Dermis microvascular lymphatic vessel endothelial cell (primary cell): ENCODE measurements around the gene TIGD1. TPM values are rescaled to one million over a fixed set of nuclear protein-coding genes. Genes with fewer than 3 reads are reported as not detected.

Experiments
- DNase-seq, 2 donors: peaks; one replicate each; pipeline versions ENCODE4 v3.0.0 to v3.0.0-alpha.2; 2010; ENCODE audit warnings: low read depth in 2 of 2
- total RNA-seq: library from RNA; depleted of rRNA; stranded (reverse); fragments of >200 nt; gene quantifications from 2 replicates; pipeline ENCODE4 v1.2.1, GENCODE V29; 2014

TIGD1 gene
- total RNA-seq, 1 donor from 2014 or later, result 1.7 TPM

GRCh38 chr2:232501794-232502390 is 48.5 kb downstream of the TIGD1 start:
- DNase-seq, result no peak

GRCh38 chr2:232501331-232501771 is 49.0 kb downstream of the TIGD1 start:
- DNase-seq, result no peak

- no peak for DNase-seq
Observed at GRCh38 chr2:232498452-232498851, 51.9 kb downstream of the TIGD1 start.

Other genes with a start within 250 kb of the TIGD1 start
- not detected in 2 replicates for gene ALPP, start 171.8 kb downstream of the TIGD1 start, total RNA-seq
- gene ALPG, start 143.7 kb downstream of the TIGD1 start, total RNA-seq, result not detected in 2 replicates
- not detected in 2 replicates for gene ALPI, start 94.4 kb downstream of the TIGD1 start, total RNA-seq
- gene ECEL1, start 62.7 kb downstream of the TIGD1 start, total RNA-seq, result under 0.01 TPM in 1 of 2 replicates, not detected in the other
- gene PRSS56, start 30.2 kb downstream of the TIGD1 start, total RNA-seq, result not detected in 2 replicates
- gene CHRND, start 24.4 kb downstream of the TIGD1 start, total RNA-seq, result not detected in 2 replicates
- gene CHRNG, start 10.9 kb downstream of the TIGD1 start, total RNA-seq, result not detected in 2 replicates
- 85.3 and 94.7 TPM in 2 replicates for gene EIF4E2, start 132 bp upstream of the TIGD1 start, total RNA-seq
- gene EFHD1, start 83.0 kb upstream of the TIGD1 start, total RNA-seq, result not detected in 2 replicates
- gene GIGYF2, start 146.8 kb upstream of the TIGD1 start, total RNA-seq, result 36.3 and 44.1 TPM in 2 replicates
- not detected in 2 replicates for gene KCNJ13, start 226.0 kb upstream of the TIGD1 start, total RNA-seq